Gastrocnemius medialis (tissue), 4 donors: Measurements from ENCODE around the gene GALNT4. TPM values are rescaled to one million over a fixed set of nuclear protein-coding genes. Genes with fewer than 3 reads are reported as not detected.

Source experiments
- ATAC-seq, 2 donors: fragments of 150-250 bp; one replicate each; pipeline ENCODE4 v1.9.1; 2016
- DNase-seq, 2 donors: peaks; one replicate each; pipeline ENCODE4 v3.0.0-alpha.2; 2019
- H3K27ac ChIP-seq, 4 donors: fragments of 200-600 bp; sonication (generic); 1 replicate in 1 of 4; 2 replicates in 3 of 4; pipeline ENCODE4 v1.5.1; 2016 to 2018; ENCODE audit warnings: mild to moderate bottlenecking in 2 of 4, moderate library complexity in 1 of 4
- H3K27me3 ChIP-seq, 3 donors: fragments of 200-600 bp; sonication (generic) in 2 of 3; 1 replicate in 1 of 3; 2 replicates in 2 of 3; pipeline versions ENCODE4 v1.5.1 to v1.6.0; 2016 to 2019; ENCODE audit warnings: mild to moderate bottlenecking in 1 of 3, moderate library complexity in 1 of 3
- H3K36me3 ChIP-seq, 2 donors: fragments of 200-600 bp; sonication (generic) in 1 of 2; one replicate each; pipeline ENCODE4 v1.5.1; 2017 to 2018
- H3K4me1 ChIP-seq, 2 donors: fragments of 200-600 bp; sonication (generic) in 1 of 2; one replicate each; pipeline ENCODE4 v1.5.1; 2016 to 2017; ENCODE audit warnings: mild to moderate bottlenecking in 2 of 2
- H3K4me3 ChIP-seq, 4 donors: fragments of 200-600 bp; sonication (generic) in 3 of 4; 1 replicate in 1 of 4; 2 replicates in 3 of 4; pipeline ENCODE4 v1.5.1; 2016 to 2019; ENCODE audit warnings: mild to moderate bottlenecking in 2 of 4
- H3K9me3 ChIP-seq, 3 donors: fragments of 200-600 bp; sonication (generic) in 2 of 3; 1 replicate in 1 of 3; 2 replicates in 2 of 3; pipeline ENCODE4 v1.5.1; 2016 to 2019
- CTCF ChIP-seq, 5 experiments: fragments of 450-650 bp in 3 of 5; fragments of 200-600 bp in 2 of 5; sonication (generic) in 2 of 5; IDR thresholded peaks in 4 of 5; conservative IDR thresholded peaks in 1 of 5; 1 replicate in 4 of 5; 2 replicates in 1 of 5; pipeline ENCODE4 v1.5.1; 2016 to 2019; ENCODE audit warnings: antibody characterized with exemption in 5 of 5, mild to moderate bottlenecking in 3 of 5, moderate library complexity in 3 of 5
- POLR2A ChIP-seq, 2 donors: fragments of 450-650 bp; IDR thresholded peaks; one replicate each; pipeline ENCODE4 v1.6.1; 2017; ENCODE audit warnings: antibody characterized with exemption in 2 of 2, mild to moderate bottlenecking in 2 of 2, moderate library complexity in 2 of 2
- in situ Hi-C, 4 donors: fragments of 200-750 bp; cut with MboI; loops; one replicate each; pipeline versions ENCODE4 v1.15.0 to v1.8.0; 2017; ENCODE audit warnings: low sequenced_read_pairs in 4 of 4
- intact Hi-C: fragments of 100-400 bp; cut with DNase I; formaldehyde crosslinking; loops from one replicate; pipeline ENCODE4 v1.15.1; 2023; ENCODE audit warnings: low total_unique reads
- total RNA-seq, 4 donors: library from RNA; depleted of rRNA; stranded (reverse); fragments of >200 nt; gene quantifications; one replicate each; pipeline versions ENCODE4 v1.1.0 to v1.2.3, GENCODE V29; 2016

GALNT4 gene
- total RNA-seq, 4 donors from 2014 or later: 1.2 to 2.2 (median 1.7) TPM

- in situ Hi-C loops (no loop called here), intact Hi-C loops (no loop called here)
- H3K36me3 ChIP-seq: no peaks in the 10 kb centered on the region
- H3K4me3 ChIP-seq: no peak overlapping the region
- H3K4me1 ChIP-seq: no peaks in the 10 kb centered on the region
- no peaks in the 10 kb centered on the region for H3K27me3 ChIP-seq
- TF ChIP-seq POLR2A (IDR thresholded peaks at IDR 0.05): no peak
- TF ChIP-seq CTCF (IDR thresholded peaks at IDR 0.05 in 4 of 5, conservative IDR thresholded peaks at IDR 0.05 in 1 of 5): no peak
- ATAC-seq: no peak
- no peak for DNase-seq
- no peak overlapping the region for H3K27ac ChIP-seq
- H3K9me3 ChIP-seq: no peaks in the 10 kb centered on the region
Measured at GRCh38 chr12:89567691-89568239, 43.2 kb upstream of the GALNT4 start.

GRCh38 chr12:89566615-89567014 lies 42.0 kb upstream of the GALNT4 start:
- in situ Hi-C loops: no loop called here

GRCh38 chr12:89565002-89565401 lies 40.4 kb upstream of the GALNT4 start:
- Histone ChIP-seq H3K9me3 (no peaks in the 10 kb centered on the region), H3K4me1 (no peaks in the 10 kb centered on the region), H3K27ac (no peak overlapping the region), H3K27me3 (no peaks in the 10 kb centered on the region), H3K36me3 (no peaks in the 10 kb centered on the region), H3K4me3 (no peak overlapping the region)
- TF ChIP-seq CTCF (IDR thresholded peaks at IDR 0.05 in 4 of 5, conservative IDR thresholded peaks at IDR 0.05 in 1 of 5) (no peak), POLR2A (IDR thresholded peaks at IDR 0.05) (no peak)
- DNase-seq (no peak), ATAC-seq (no peak)
- intact Hi-C loops (no loop called here), in situ Hi-C loops (no loop called here)

More at GRCh38 chr12:89566615-89567014, 42.0 kb upstream of the GALNT4 start:
- DNase-seq: no peak
- no peak for ATAC-seq
- intact Hi-C loops: no loop called here
- Histone ChIP-seq H3K9me3 (no peaks in the 10 kb centered on the region), H3K27ac (no peak overlapping the region), H3K4me1 (no peaks in the 10 kb centered on the region), H3K36me3 (no peaks in the 10 kb centered on the region), H3K4me3 (no peak overlapping the region), H3K27me3 (no peaks in the 10 kb centered on the region)
- TF ChIP-seq CTCF (IDR thresholded peaks at IDR 0.05 in 4 of 5, conservative IDR thresholded peaks at IDR 0.05 in 1 of 5) (no peak), POLR2A (IDR thresholded peaks at IDR 0.05) (no peak)

GRCh38 chr12:89559753-89560152 lies 35.2 kb upstream of the GALNT4 start:
- H3K4me3 ChIP-seq: no peak overlapping the region
- in situ Hi-C loops (no loop called here), intact Hi-C loops (no loop called here)
- ATAC-seq (no peak), DNase-seq (no peak)
- H3K4me1 ChIP-seq: no peaks in the 10 kb centered on the region
- no peak overlapping the region for H3K27ac ChIP-seq
- H3K27me3 ChIP-seq: no peaks in the 10 kb centered on the region
- H3K36me3 ChIP-seq: no peaks in the 10 kb centered on the region
- TF ChIP-seq POLR2A (IDR thresholded peaks at IDR 0.05) (no peak), CTCF (IDR thresholded peaks at IDR 0.05 in 4 of 5, conservative IDR thresholded peaks at IDR 0.05 in 1 of 5) (no peak)
- H3K9me3 ChIP-seq: no peaks in the 10 kb centered on the region

GRCh38 chr12:89556976-89557375 lies 32.4 kb upstream of the GALNT4 start:
- DNase-seq (no peak), ATAC-seq (no peak)
- Histone ChIP-seq H3K27me3 (no peaks in the 10 kb centered on the region), H3K4me1 (no peaks in the 10 kb centered on the region), H3K4me3 (no peak overlapping the region), H3K9me3 (no peaks in the 10 kb centered on the region), H3K36me3 (no peaks in the 10 kb centered on the region), H3K27ac (no peak overlapping the region)
- TF ChIP-seq CTCF (IDR thresholded peaks at IDR 0.05 in 4 of 5, conservative IDR thresholded peaks at IDR 0.05 in 1 of 5) (no peak), POLR2A (IDR thresholded peaks at IDR 0.05) (no peak)
- in situ Hi-C loops: no loop called here
- intact Hi-C loops: no loop called here
